HEK293 (cell line): ENCODE results near the gene ELAVL4.
"Not testable (repeated sequence)": the region's sequence is repeated elsewhere in the genome, so short reads cannot be mapped to it uniquely, and the experiment has no call there.

Source experiments
- CTCF ChIA-PET: fragments of 350-600 bp; formaldehyde crosslinking; extraction: SDS; loops from one replicate; lab custom pipeline; 2021; ENCODE audit warnings: antibody characterized with exemption; lab: Yijun Ruan, JAX
- POLR2A ChIA-PET: fragments of 300-600 bp; formaldehyde crosslinking; extraction: SDS; loops from one replicate; lab custom pipeline; 2020; ENCODE audit warnings: antibody characterized with exemption, inconsistent platforms; lab: Yijun Ruan, JAX
- H3K27ac ChIP-seq: fragments of 200-500 bp; sonication (Bioruptor generic); 2 replicates; pipeline ENCODE4 v1.5.1; 2014; ENCODE audit warnings: low read depth, low read length, control low read depth, inconsistent platforms; ENCODE audit errors: extremely low read depth
- H3K36me3 ChIP-seq, 2 experiments: fragments of 200-500 bp in 1 of 2; sonication (Bioruptor generic) in 1 of 2; 1 replicate in 1 of 2; 2 replicates in 1 of 2; pipeline ENCODE4 v1.5.1; 2014 to 2017; ENCODE audit warnings: inconsistent platforms in 2 of 2, low read length in 2 of 2; ENCODE audit not compliant: control insufficient read depth in 2 of 2, insufficient read depth in 1 of 2
- H3K4me1 ChIP-seq: fragments of 200-500 bp; sonication (Bioruptor generic); 2 replicates; pipeline ENCODE4 v1.5.1; 2014; ENCODE audit warnings: mild to moderate bottlenecking, low read length, inconsistent platforms; ENCODE audit not compliant: control insufficient read depth, insufficient read depth
- H3K4me3 ChIP-seq: 2 replicates; pipeline ENCODE4 v1.5.1; 2011; ENCODE audit warnings: low read depth, mild to moderate bottlenecking, control low read depth, low read length, moderate library complexity
- H3K9me3 ChIP-seq: fragments of 200-500 bp; sonication (Bioruptor generic); 2 replicates; pipeline ENCODE4 v1.5.1; 2014; ENCODE audit warnings: low read depth, low read length, inconsistent platforms; ENCODE audit not compliant: control insufficient read depth, insufficient read depth
- MYNN ChIP-seq: fragments of 450-650 bp; formaldehyde crosslinking; IDR thresholded peaks from 2 replicates; pipeline ENCODE4 v1.5.1; 2016; ENCODE audit warnings: missing biosample characterization, missing genetic modification characterization, borderline replicate concordance
- REPIN1 ChIP-seq: fragments of 450-650 bp; formaldehyde crosslinking; IDR thresholded peaks from 2 replicates; pipeline ENCODE4 v1.5.1; 2017; ENCODE audit warnings: missing biosample characterization, missing genetic modification characterization, low read depth
- SALL2 ChIP-seq: fragments of 450-650 bp; formaldehyde crosslinking; IDR thresholded peaks from 2 replicates; pipeline ENCODE4 v1.5.0; 2017; ENCODE audit warnings: missing biosample characterization, mild to moderate bottlenecking, missing genetic modification characterization, borderline replicate concordance
- SP2 ChIP-seq: fragments of 450-650 bp; formaldehyde crosslinking; IDR thresholded peaks from 2 replicates; pipeline ENCODE4 v1.5.1; 2016; ENCODE audit warnings: missing biosample characterization, missing genetic modification characterization
- SP3 ChIP-seq: fragments of 450-650 bp; formaldehyde crosslinking; IDR thresholded peaks from 2 replicates; pipeline ENCODE4 v1.5.1; 2016; ENCODE audit warnings: missing biosample characterization, missing genetic modification characterization
- YY1 ChIP-seq: fragments of 450-650 bp; formaldehyde crosslinking; IDR thresholded peaks from 2 replicates; pipeline ENCODE4 v1.5.1; 2018; ENCODE audit warnings: missing biosample characterization, missing genetic modification characterization
- ZBTB17 ChIP-seq: fragments of 450-650 bp; formaldehyde crosslinking; IDR thresholded peaks from 2 replicates; pipeline ENCODE4 v1.5.1; 2016; ENCODE audit warnings: missing biosample characterization, missing genetic modification characterization
- ZFP41 ChIP-seq: fragments of 450-650 bp; formaldehyde crosslinking; IDR thresholded peaks from 2 replicates; pipeline ENCODE4 v1.5.1; 2016; ENCODE audit warnings: missing biosample characterization, missing genetic modification characterization, borderline replicate concordance
- ZIC2 ChIP-seq: fragments of 450-650 bp; formaldehyde crosslinking; IDR thresholded peaks from 2 replicates; pipeline ENCODE4 v1.5.1; 2016; ENCODE audit warnings: missing biosample characterization, missing genetic modification characterization
- ZNF10 ChIP-seq: fragments of 450-650 bp; formaldehyde crosslinking; IDR thresholded peaks from 2 replicates; pipeline ENCODE4 v1.5.1; 2017; ENCODE audit warnings: missing biosample characterization, missing genetic modification characterization
- ZNF133 ChIP-seq: fragments of 450-650 bp; formaldehyde crosslinking; IDR thresholded peaks from 2 replicates; pipeline ENCODE4 v1.5.1; 2016; ENCODE audit warnings: missing biosample characterization, missing genetic modification characterization
- ZNF175 ChIP-seq: fragments of 450-650 bp; formaldehyde crosslinking; IDR thresholded peaks from 2 replicates; pipeline ENCODE4 v1.5.1; 2016; ENCODE audit warnings: missing biosample characterization, missing genetic modification characterization
- ZNF214 ChIP-seq: fragments of 450-650 bp; formaldehyde crosslinking; IDR thresholded peaks from 2 replicates; pipeline ENCODE4 v1.5.1; 2017; ENCODE audit warnings: missing biosample characterization, mild to moderate bottlenecking, missing genetic modification characterization, borderline replicate concordance
- ZNF239 ChIP-seq: fragments of 450-650 bp; formaldehyde crosslinking; IDR thresholded peaks from 2 replicates; pipeline ENCODE4 v1.5.1; 2016; ENCODE audit warnings: missing biosample characterization, missing genetic modification characterization
- ZNF404 ChIP-seq: fragments of 450-650 bp; formaldehyde crosslinking; IDR thresholded peaks from 2 replicates; pipeline ENCODE4 v1.5.1; 2017; ENCODE audit warnings: missing biosample characterization, missing genetic modification characterization
- ZNF423 ChIP-seq: fragments of 450-650 bp; formaldehyde crosslinking; IDR thresholded peaks from 2 replicates; pipeline ENCODE4 v1.5.1; 2016; ENCODE audit warnings: missing biosample characterization, missing genetic modification characterization
- ZNF555 ChIP-seq: fragments of 450-650 bp; formaldehyde crosslinking; conservative IDR thresholded peaks from 2 replicates; pipeline ENCODE4 v1.5.1; 2017; ENCODE audit warnings: missing biosample characterization, mild to moderate bottlenecking, missing genetic modification characterization, inconsistent platforms
- ZNF654 ChIP-seq: fragments of 450-650 bp; formaldehyde crosslinking; IDR thresholded peaks from 2 replicates; pipeline ENCODE4 v1.5.1; 2016; ENCODE audit warnings: low read depth, missing biosample characterization, missing genetic modification characterization
- ZNF658 ChIP-seq: fragments of 450-650 bp; formaldehyde crosslinking; IDR thresholded peaks from 2 replicates; pipeline ENCODE4; 2016; ENCODE audit warnings: missing biosample characterization, missing genetic modification characterization
- ZNF791 ChIP-seq: fragments of 450-650 bp; formaldehyde crosslinking; IDR thresholded peaks from 2 replicates; pipeline ENCODE4 v1.5.1; 2016; ENCODE audit warnings: missing biosample characterization, missing genetic modification characterization
- TF ChIP-seq, protein P1 (sequence below): fragments of 450-650 bp; formaldehyde crosslinking; IDR thresholded peaks from 2 replicates; pipeline ENCODE4 v1.5.1; 2017; ENCODE audit warnings: missing biosample characterization, missing genetic modification characterization

ELAVL4 gene

GRCh38 chr1:50158421-50158820, 49.7 kb downstream of the ELAVL4 start:
- no peak overlapping the region for H3K4me3 ChIP-seq
- no peaks in the 10 kb centered on the region for H3K36me3 ChIP-seq
- H3K4me1 ChIP-seq, result no peaks in the 10 kb centered on the region
- POLR2A ChIA-PET, result no interaction called here
- no peaks in the 10 kb centered on the region for H3K9me3 ChIP-seq
- H3K27ac ChIP-seq, result no peak overlapping the region
- CTCF ChIA-PET, result interaction anchor here (0.6 kb wide), 1 partner anchor 122 kb away, joined by 3 read pairs; no protein-coding TSS in a partner anchor
- TF ChIP-seq ZNF654 (tag by site-specific recombination) (no peak), ZNF404 (tag by site-specific recombination) (no peak), ZNF791 (no peak), ZNF133 (tag by site-specific recombination) (no peak), REPIN1 (tag by site-specific recombination) (no peak), ZNF658 (tag by site-specific recombination) (no peak), ZFP41 (tag by site-specific recombination) (no peak), SP2 (tag by site-specific recombination) (no peak), SALL2 (no peak), ZNF214 (tag by site-specific recombination) (no peak), YY1 (no peak), ZNF555 (tag by site-specific recombination) (no peak), SP3 (no peak)
- TF ChIP-seq, protein P1, sequence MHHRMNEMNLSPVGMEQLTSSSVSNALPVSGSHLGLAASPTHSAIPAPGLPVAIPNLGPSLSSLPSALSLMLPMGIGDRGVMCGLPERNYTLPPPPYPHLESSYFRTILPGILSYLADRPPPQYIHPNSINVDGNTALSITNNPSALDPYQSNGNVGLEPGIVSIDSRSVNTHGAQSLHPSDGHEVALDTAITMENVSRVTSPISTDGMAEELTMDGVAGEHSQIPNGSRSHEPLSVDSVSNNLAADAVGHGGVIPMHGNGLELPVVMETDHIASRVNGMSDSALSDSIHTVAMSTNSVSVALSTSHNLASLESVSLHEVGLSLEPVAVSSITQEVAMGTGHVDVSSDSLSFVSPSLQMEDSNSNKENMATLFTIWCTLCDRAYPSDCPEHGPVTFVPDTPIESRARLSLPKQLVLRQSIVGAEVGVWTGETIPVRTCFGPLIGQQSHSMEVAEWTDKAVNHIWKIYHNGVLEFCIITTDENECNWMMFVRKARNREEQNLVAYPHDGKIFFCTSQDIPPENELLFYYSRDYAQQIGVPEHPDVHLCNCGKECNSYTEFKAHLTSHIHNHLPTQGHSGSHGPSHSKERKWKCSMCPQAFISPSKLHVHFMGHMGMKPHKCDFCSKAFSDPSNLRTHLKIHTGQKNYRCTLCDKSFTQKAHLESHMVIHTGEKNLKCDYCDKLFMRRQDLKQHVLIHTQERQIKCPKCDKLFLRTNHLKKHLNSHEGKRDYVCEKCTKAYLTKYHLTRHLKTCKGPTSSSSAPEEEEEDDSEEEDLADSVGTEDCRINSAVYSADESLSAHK (tag by site-specific recombination), result no peak
- TF ChIP-seq, all 188 proteins: peak for 0

- no peak overlapping the region for H3K4me3 ChIP-seq
- POLR2A ChIA-PET, result no interaction called here
- no peaks in the 10 kb centered on the region for H3K4me1 ChIP-seq
- H3K36me3 ChIP-seq, result no peaks in the 10 kb centered on the region
- no peak overlapping the region for H3K27ac ChIP-seq
- CTCF ChIA-PET, result interaction anchor here (0.6 to 0.9 kb wide), 2 partner anchors 123 to 169 kb away, joined by 3 to 5 read pairs; no protein-coding TSS in a partner anchor
- TF ChIP-seq MYNN (tag by site-specific recombination) (no peak), ZBTB17 (tag by site-specific recombination) (no peak), ZNF10 (tag by site-specific recombination) (no peak), ZIC2 (tag by site-specific recombination) (no peak), ZNF175 (tag by site-specific recombination) (no peak), ZNF239 (tag by site-specific recombination) (no peak), ZNF423 (no peak)
- H3K9me3 ChIP-seq, result no peaks in the 10 kb centered on the region
Measured at GRCh38 chr1:50163680-50164079, 55.0 kb downstream of the ELAVL4 start.

- POLR2A ChIA-PET, H3K27ac ChIP-seq, H3K9me3 ChIP-seq, H3K36me3 ChIP-seq, H3K4me1 ChIP-seq, H3K4me3 ChIP-seq, CTCF ChIA-PET: not testable (repeated sequence)
Measured at GRCh38 chr1:50166351-50166750, 57.6 kb downstream of the ELAVL4 start.
